Mucosa of rectum (tissue), 2 donors: Measurements from ENCODE around the gene GAPT.
A peak's percentile ranks its signal among the peaks of the same experiment; 100 is the strongest.

Experiments
- H3K27ac ChIP-seq, 2 donors: one replicate each; pipeline ENCODE4 v1.7.0; 2013; ENCODE audit warnings: inconsistent platforms in 2 of 2, low read depth in 2 of 2, low read length in 2 of 2
- H3K27me3 ChIP-seq, 2 donors: one replicate each; pipeline ENCODE4 v1.7.0; 2013; ENCODE audit warnings: low read length in 2 of 2; ENCODE audit not compliant: control insufficient read depth in 2 of 2, insufficient read depth in 2 of 2
- H3K36me3 ChIP-seq, 2 donors: one replicate each; pipeline ENCODE4 v1.7.0; 2013; ENCODE audit warnings: low read length in 2 of 2; ENCODE audit not compliant: control insufficient read depth in 2 of 2, insufficient read depth in 2 of 2
- H3K4me1 ChIP-seq, 2 donors: one replicate each; pipeline ENCODE4 v1.7.0; 2013; ENCODE audit warnings: low read length in 2 of 2, mild to moderate bottlenecking in 1 of 2; ENCODE audit not compliant: control insufficient read depth in 2 of 2, insufficient read depth in 2 of 2
- H3K4me3 ChIP-seq, 2 donors: one replicate each; pipeline ENCODE4 v1.7.0; 2013; ENCODE audit warnings: low read length in 2 of 2
- H3K9ac ChIP-seq, 2 donors: one replicate each; pipeline ENCODE4 v1.7.0; 2013; ENCODE audit warnings: low read length in 2 of 2, low read depth in 1 of 2, mild to moderate bottlenecking in 1 of 2
- H3K9me3 ChIP-seq, 2 donors: one replicate each; pipeline ENCODE4 v1.7.0; 2013; ENCODE audit warnings: low read length in 2 of 2; ENCODE audit not compliant: control insufficient read depth in 2 of 2
- donor health status: healthy.
- donor health status: Normal muscosa, but diverticular disease.

The GAPT gene

DNA sequence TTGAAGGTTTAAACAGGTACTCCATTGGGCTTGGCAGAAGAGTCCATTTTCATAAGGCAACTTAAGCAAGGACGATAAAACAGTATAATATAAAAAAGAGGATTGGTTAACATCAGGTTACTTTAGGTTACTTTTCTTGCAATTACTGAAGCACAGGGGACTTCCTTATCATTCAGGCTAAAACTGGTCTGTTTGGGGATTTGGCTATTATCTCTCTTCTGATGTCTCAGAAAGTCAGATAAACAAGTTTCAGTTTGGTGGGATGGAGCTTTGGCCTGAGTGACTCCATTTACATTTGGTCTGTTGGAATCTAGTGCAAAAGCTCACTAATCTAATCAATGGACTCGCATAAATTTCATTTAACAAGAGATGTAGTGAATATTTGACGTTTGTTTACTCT is 8.0 kb downstream of the GAPT start:
- Histone ChIP-seq H3K4me1 (peaks cover 0 to 4% of the 10 kb centered on the region in 2 donors), H3K36me3 (no peaks in the 10 kb centered on the region), H3K9ac (no peak overlapping the region), H3K9me3 (no peaks in the 10 kb centered on the region), H3K27me3 (no peaks in the 10 kb centered on the region), H3K4me3 (no peak overlapping the region), H3K27ac (no peak overlapping the region)

DNA sequence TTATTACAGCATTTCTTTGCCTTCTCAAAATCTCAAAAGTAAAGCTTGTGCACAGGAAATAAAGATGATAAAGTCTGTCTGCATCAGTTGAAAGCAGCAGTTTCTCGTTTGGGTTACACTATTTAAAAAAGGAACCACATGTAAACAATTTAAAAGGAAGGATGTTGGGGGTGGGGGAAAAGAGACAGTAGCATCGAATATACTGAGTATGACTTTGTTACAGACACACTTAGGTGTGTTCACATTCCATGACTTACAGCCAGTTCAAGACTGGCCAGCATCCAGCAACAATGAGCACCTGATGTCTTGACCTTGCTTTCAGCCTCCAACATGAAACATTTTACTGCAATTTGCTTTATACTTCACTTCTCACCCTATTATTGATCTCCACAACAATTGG is 8.7 kb downstream of the GAPT start:
- Histone ChIP-seq H3K9me3 (no peaks in the 10 kb centered on the region), H3K27me3 (no peaks in the 10 kb centered on the region), H3K4me3 (no peak overlapping the region), H3K36me3 (no peaks in the 10 kb centered on the region), H3K27ac (peak overlapping the region in 1 of 2 donors; percentile 25), H3K4me1 (peaks cover 0 to 4% of the 10 kb centered on the region in 2 donors), H3K9ac (no peak overlapping the region)

DNA sequence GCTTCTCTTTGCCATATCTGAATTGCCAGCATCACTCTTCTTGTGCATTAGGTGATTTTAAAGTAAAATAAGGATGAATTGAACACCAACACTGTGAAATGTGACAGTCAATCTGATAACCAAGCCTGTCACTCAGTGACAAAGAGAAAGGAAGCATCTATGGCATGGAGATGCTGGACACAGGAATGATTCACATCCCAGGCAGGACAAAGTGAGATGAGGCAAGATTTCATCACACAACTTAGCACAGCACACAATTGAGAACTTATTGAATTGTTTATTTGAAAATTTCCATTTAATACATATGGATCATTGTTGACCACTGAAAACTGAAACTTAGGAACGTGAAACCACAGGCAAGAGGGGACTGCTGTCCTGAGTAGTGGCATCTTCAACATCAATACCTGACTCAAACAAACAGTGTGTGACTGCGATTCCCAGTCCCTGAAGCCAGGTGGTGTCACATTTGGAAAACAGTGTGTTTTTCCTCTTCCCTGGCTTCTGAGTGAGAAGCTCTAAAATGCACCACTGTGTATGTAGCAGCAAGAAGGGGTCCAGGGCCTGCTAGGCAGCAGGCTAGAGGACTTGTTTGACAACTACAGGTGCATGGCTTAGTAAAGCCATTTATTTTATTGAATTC is 10.7 kb downstream of the GAPT start:
- Histone ChIP-seq H3K27ac (no peak overlapping the region), H3K9me3 (no peaks in the 10 kb centered on the region), H3K9ac (no peak overlapping the region), H3K27me3 (no peaks in the 10 kb centered on the region), H3K4me3 (no peak overlapping the region), H3K36me3 (no peaks in the 10 kb centered on the region), H3K4me1 (peaks cover 2 to 4% of the 10 kb centered on the region in 2 donors)

DNA sequence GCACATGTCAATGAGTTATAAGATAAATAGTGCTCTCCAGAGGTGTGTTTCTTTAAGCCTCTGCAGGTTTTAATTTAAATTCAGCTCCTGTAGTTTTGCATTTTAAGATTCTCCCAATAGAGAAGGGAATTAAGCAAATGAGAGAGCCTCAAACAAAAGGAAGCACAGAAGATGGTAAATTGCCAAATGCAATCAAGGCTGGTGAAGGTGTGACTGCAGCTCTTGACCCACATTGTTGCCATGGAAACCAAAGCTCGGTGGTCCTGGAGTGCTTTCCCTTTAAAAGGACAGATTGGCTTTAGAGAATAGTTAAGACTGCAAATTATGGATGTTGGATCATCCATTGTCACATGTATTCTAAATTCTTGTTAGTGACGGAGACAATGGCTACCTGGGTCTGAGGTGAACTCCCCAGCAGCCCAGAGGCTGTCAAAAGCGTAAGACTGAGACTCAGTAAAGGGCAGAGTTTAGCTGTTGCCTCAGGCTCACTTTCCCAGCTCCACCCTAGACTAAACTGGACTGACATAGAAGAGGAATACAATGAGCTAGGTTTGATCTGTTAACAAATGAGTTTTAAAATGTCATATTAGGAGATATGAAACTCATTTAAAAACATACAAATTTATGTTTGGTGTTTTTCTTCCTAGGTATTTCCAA is 12.3 kb downstream of the GAPT start:
- Histone ChIP-seq H3K27me3 (no peaks in the 10 kb centered on the region), H3K9ac (no peak overlapping the region), H3K27ac (no peak overlapping the region), H3K4me1 (peaks cover 2 to 4% of the 10 kb centered on the region in 2 donors), H3K4me3 (no peak overlapping the region), H3K9me3 (no peaks in the 10 kb centered on the region), H3K36me3 (no peaks in the 10 kb centered on the region)

DNA sequence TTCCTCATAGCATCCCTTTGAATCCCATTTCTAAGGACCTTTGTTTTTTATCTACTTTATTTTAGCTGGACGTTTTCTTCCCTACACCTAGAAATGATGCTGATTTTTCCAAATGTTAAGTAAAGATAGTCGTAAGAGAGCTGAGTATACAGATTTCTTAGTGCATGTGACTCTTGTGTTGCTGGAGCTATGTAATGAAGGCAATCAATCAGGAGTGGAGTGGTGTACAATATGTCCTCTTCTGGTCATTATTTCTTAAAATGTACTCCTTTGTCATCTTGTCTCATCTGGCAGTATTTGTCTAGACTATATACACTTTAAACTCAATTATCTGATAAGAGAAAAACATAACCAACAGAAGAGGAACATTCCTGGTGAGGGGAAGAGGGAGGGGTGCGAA is 13.5 kb downstream of the GAPT start:
- H3K27ac ChIP-seq: no peak overlapping the region
- no peaks in the 10 kb centered on the region for H3K36me3 ChIP-seq
- H3K9me3 ChIP-seq: no peaks in the 10 kb centered on the region
- H3K9ac ChIP-seq: no peak overlapping the region
- peaks cover 2 to 4% of the 10 kb centered on the region in 2 donors for H3K4me1 ChIP-seq
- no peaks in the 10 kb centered on the region for H3K27me3 ChIP-seq
- H3K4me3 ChIP-seq: no peak overlapping the region

DNA sequence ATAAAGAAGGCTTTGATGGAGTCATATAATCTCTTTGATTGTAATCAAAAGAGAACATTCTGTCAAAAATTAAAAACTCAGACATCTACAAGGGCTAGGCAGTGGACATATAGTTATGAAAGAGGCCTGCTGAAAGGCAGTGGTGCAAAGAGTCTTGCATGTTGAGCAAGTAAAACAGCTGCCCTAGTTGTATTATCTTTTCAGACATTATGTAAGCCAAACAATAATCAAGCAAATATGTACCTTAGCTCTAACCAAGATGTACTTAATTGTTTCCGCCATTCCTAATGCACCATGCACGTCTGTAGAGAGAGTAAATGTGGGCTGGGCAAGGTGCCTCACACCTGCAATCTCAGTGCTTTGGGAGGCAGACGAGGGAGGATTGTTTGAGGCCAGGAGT is 14.3 kb downstream of the GAPT start:
- H3K27me3 ChIP-seq: no peaks in the 10 kb centered on the region
- H3K4me1 ChIP-seq: peaks cover 2% of the 10 kb centered on the region in 2 donors
- H3K9me3 ChIP-seq: no peaks in the 10 kb centered on the region
- no peak overlapping the region for H3K27ac ChIP-seq
- H3K36me3 ChIP-seq: no peaks in the 10 kb centered on the region
- H3K9ac ChIP-seq: no peak overlapping the region
- no peak overlapping the region for H3K4me3 ChIP-seq

DNA sequence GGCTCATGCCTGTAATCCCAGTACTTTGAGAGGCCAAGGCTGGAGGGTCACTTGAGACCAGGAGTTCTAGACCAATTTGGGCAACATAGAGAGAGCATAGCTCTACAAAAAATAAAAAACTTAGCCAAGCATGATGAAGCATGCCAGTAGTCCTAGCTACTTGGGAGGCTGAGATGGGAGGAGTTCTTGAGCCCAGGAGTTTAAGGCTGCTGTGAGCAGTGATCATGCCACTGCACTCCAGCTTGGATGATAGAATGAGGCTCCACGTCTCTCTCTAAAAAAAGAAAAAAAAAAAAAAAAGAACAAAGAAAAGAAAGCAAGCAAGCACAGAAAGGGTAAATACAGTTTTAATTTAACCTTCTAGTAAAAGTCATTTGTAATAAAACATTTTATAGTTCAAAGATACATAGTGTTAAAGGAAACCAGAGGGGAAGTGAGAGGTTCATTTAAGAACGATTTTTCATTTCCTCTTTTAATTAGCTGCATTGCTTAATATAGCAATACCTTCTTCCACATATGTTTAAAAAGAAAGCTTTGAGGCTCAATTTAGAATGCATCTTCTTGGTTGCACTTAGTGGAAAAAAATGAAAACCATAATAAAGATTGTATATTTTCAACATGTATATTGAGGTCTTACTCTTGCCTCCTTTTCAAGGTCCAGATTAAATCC is 14.9 kb downstream of the GAPT start:
- Histone ChIP-seq H3K36me3 (no peaks in the 10 kb centered on the region), H3K9me3 (no peaks in the 10 kb centered on the region), H3K4me1 (peaks cover 2% of the 10 kb centered on the region in 2 donors), H3K27ac (no peak overlapping the region), H3K4me3 (no peak overlapping the region), H3K9ac (no peak overlapping the region), H3K27me3 (no peaks in the 10 kb centered on the region)

DNA sequence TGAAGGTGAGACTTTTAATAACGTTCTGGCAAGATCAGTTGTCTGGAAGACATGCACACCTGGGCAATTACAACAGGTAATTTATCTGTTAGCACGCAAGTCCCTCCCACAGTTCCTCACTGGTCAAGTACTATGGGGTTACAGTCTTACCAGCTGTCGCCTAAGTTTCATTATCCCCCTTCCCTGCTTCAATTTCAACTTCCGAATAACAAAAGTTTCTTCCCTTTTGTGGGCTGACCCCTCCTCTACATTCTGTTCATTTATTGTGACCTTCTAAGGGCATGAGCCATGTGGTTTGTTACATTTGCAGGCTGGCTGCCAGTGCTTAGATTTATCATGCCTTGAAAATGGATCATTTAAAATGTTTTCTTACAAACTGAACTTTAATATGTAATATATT is 16.5 kb downstream of the GAPT start:
- no peaks in the 10 kb centered on the region for H3K36me3 ChIP-seq
- peaks cover 0 to 2% of the 10 kb centered on the region in 2 donors for H3K4me1 ChIP-seq
- no peak overlapping the region for H3K9ac ChIP-seq
- no peak overlapping the region for H3K27ac ChIP-seq
- no peaks in the 10 kb centered on the region for H3K27me3 ChIP-seq
- H3K9me3 ChIP-seq: no peaks in the 10 kb centered on the region
- no peak overlapping the region for H3K4me3 ChIP-seq

DNA sequence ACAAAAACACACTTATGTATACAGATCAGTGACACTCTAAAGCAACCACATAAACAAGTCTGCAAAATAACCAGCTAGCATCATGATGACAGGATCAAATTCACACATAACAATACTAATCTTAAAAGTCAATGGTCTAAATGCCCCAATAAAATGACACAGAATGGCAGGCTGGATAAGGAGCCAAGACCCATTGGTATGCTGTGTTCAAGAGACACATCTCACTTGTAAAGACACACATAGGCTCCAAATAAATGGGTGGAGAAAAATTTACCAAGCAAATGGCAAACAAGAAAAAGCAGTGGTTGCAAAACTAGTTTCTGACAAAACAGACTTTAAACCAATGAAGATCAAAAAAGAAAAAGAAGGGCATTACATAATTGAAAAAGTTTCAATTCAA is 26.0 kb downstream of the GAPT start:
- Histone ChIP-seq H3K4me1 (no peaks in the 10 kb centered on the region), H3K9me3 (peaks cover 0 to 2% of the 10 kb centered on the region in 2 donors), H3K36me3 (no peaks in the 10 kb centered on the region), H3K27me3 (no peaks in the 10 kb centered on the region), H3K27ac (no peak overlapping the region), H3K4me3 (no peak overlapping the region), H3K9ac (no peak overlapping the region)

DNA sequence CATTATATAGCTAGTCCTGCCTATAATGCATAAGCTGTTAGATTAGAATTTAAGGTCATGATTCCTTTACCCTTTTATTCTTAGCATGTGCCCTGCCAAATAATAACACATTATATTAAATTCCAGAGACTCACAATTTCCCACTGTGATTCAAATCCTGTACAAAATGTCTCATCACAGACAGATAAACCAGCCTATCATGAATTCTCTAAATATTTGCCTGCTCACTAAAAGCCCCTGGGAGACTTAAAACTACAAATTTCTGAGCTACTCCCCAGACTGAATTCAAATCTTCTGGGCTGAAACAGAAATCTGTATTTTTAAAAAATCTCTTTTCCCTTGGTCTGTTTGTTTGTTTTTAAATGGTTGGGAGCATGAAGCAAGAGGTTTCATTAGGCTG is 32.7 kb downstream of the GAPT start:
- no peak overlapping the region for H3K4me3 ChIP-seq
- H3K9me3 ChIP-seq: no peaks in the 10 kb centered on the region
- no peaks in the 10 kb centered on the region for H3K4me1 ChIP-seq
- H3K27ac ChIP-seq: no peak overlapping the region
- H3K36me3 ChIP-seq: no peaks in the 10 kb centered on the region
- H3K27me3 ChIP-seq: no peaks in the 10 kb centered on the region
- no peak overlapping the region for H3K9ac ChIP-seq
